NOMO-1 (cell line): ENCODE data around the gene UBXN7.
"Not testable (repeated sequence)": the region's sequence is repeated elsewhere in the genome, so short reads cannot be mapped to it uniquely, and the experiment has no call there.

ENCODE experiments used
- DNase-seq, 2 experiments: peaks; one replicate each; lab custom pipeline; 2025; ENCODE audit not compliant: unreplicated experiment in 2 of 2; lab: John Stamatoyannopoulos, UW

UBXN7 gene

GRCh38 chr3:196432137-196432879, at the start of gene UBXN7:
UBXN7 (minus strand) TSS chr3:196432427; CDS start chr3:196432399, 28 bp downstream.
- peak; percentile 95 to 97 for DNase-seq

GRCh38 chr3:196477678-196478077, 45.5 kb upstream of the UBXN7 start:
- DNase-seq = no peak

- no peak for DNase-seq
Measured at GRCh38 chr3:196472286-196472685, 40.1 kb upstream of the UBXN7 start.

GRCh38 chr3:196471551-196471950, 39.3 kb upstream of the UBXN7 start:
- DNase-seq = no peak

GRCh38 chr3:196470182-196470581, 38.0 kb upstream of the UBXN7 start:
- not testable (repeated sequence) for DNase-seq

- DNase-seq = no peak
Measured at GRCh38 chr3:196463804-196464203, 31.6 kb upstream of the UBXN7 start.

GRCh38 chr3:196463478-196463756, 31.2 kb upstream of the UBXN7 start:
- DNase-seq = no peak

GRCh38 chr3:196462680-196463477, 30.7 kb upstream of the UBXN7 start:
- not testable (repeated sequence) for DNase-seq

GRCh38 chr3:196458063-196458462, 25.8 kb upstream of the UBXN7 start:
- DNase-seq = peak; percentile 56 to 94

- peak; percentile 99 for DNase-seq
Measured at GRCh38 chr3:196457470-196457869, 25.2 kb upstream of the UBXN7 start.

GRCh38 chr3:196454935-196455334, 22.7 kb upstream of the UBXN7 start:
- DNase-seq = no peak

GRCh38 chr3:196445391-196445790, 13.2 kb upstream of the UBXN7 start:
- peak; percentile 10 to 17 for DNase-seq

- DNase-seq = no peak
Measured at GRCh38 chr3:196444500-196444894, 12.3 kb upstream of the UBXN7 start.

- no peak for DNase-seq
Measured at GRCh38 chr3:196440696-196441095, 8.5 kb upstream of the UBXN7 start.

- DNase-seq = no peak
Measured at GRCh38 chr3:196440041-196440537, 7.9 kb upstream of the UBXN7 start.

- peak; percentile 71 to 84 for DNase-seq
Measured at GRCh38 chr3:196431181-196432136, 768 bp downstream of the UBXN7 start.

GRCh38 chr3:196428041-196428440, 4.2 kb downstream of the UBXN7 start:
- DNase-seq = no peak

- not testable (repeated sequence) for DNase-seq
Measured at GRCh38 chr3:196424421-196424820, 7.8 kb downstream of the UBXN7 start.

GRCh38 chr3:196423044-196423781, 9.0 kb downstream of the UBXN7 start:
- DNase-seq = no peak

- not testable (repeated sequence) for DNase-seq
Measured at GRCh38 chr3:196421668-196422067, 10.6 kb downstream of the UBXN7 start.
